Small intestine (tissue), 7 donors: ENCODE measurements around the gene NARS2. TPM values are rescaled to one million over a fixed set of nuclear protein-coding genes. Genes with fewer than 3 reads are reported as not detected.

Source experiments
- DNase-seq, 2 donors: peaks; one replicate each; pipeline versions ENCODE4 v3.0.0 to v3.0.0-alpha.2; 2013
- FAIRE-seq: peaks from 2 replicates; lab custom pipeline; 2012; peaks lifted over from hg19 to GRCh38; lab: Jason Lieb, UNC
- H3K27ac ChIP-seq, 3 donors: one replicate each; pipeline ENCODE4 v1.5.1; 2013; ENCODE audit warnings: low read length in 2 of 3, mild to moderate bottlenecking in 2 of 3, control low read depth in 1 of 3, inconsistent platforms in 1 of 3, low read depth in 1 of 3, moderate library complexity in 1 of 3
- H3K27me3 ChIP-seq, 3 donors: one replicate each; pipeline ENCODE4 v1.6.1; 2013; ENCODE audit warnings: low read length in 3 of 3, inconsistent platforms in 1 of 3; ENCODE audit not compliant: control insufficient read depth in 3 of 3, insufficient read depth in 3 of 3
- H3K36me3 ChIP-seq, 3 donors: one replicate each; pipeline ENCODE4 v1.6.1; 2013; ENCODE audit warnings: low read length in 3 of 3, inconsistent platforms in 1 of 3, low read depth in 1 of 3, mild to moderate bottlenecking in 1 of 3, moderate library complexity in 1 of 3; ENCODE audit not compliant: control insufficient read depth in 3 of 3, insufficient read depth in 2 of 3
- H3K4me1 ChIP-seq, 3 donors: one replicate each; pipeline ENCODE4 v1.6.1; 2013; ENCODE audit warnings: low read length in 2 of 3, inconsistent platforms in 1 of 3, low read depth in 1 of 3, mild to moderate bottlenecking in 1 of 3, moderate library complexity in 1 of 3; ENCODE audit not compliant: control insufficient read depth in 3 of 3, insufficient read depth in 2 of 3
- H3K4me3 ChIP-seq, 3 donors: one replicate each; pipeline ENCODE4 v1.5.1; 2013; ENCODE audit warnings: low read length in 3 of 3, control low read depth in 1 of 3, inconsistent platforms in 1 of 3, low read depth in 1 of 3, mild to moderate bottlenecking in 1 of 3, moderate library complexity in 1 of 3
- H3K9me3 ChIP-seq, 2 donors: one replicate each; pipeline ENCODE4 v1.6.1; 2013; ENCODE audit warnings: low read depth in 1 of 2, low read length in 1 of 2; ENCODE audit not compliant: control insufficient read depth in 2 of 2, insufficient read depth in 1 of 2
- WGBS, 3 donors: extraction: QIAGEN DNeasy Blood & Tissue Kit; methylation state at CpG; one replicate each; pipeline ENCODE4 v1.1.7; 2013; 5-methylcytosine and 5-hydroxymethylcytosine counted together
- polyA plus RNA-seq, 4 donors: library from polyadenylated mRNA; stranded (reverse) in 3 of 4; unstranded in 1 of 4; fragments of 200-250 nt in 3 of 4; fragments of 120-200 nt in 1 of 4; gene quantifications; one replicate each; pipeline versions ENCODE4 v1.2.1 to v1.2.3, GENCODE V29; 2013
- donor health status: healthy with polysubstance abuse.
- donor health status: control.
- donor health status: control.
- donor health status: Bipolar disorder and iron deficiency.
- donor health status: healthy.

Gene NARS2
- polyA plus RNA-seq, 4 donors = 8.1 to 21.8 (median 12.4) TPM

GRCh38 chr11:78416285-78417174 lies 158.1 kb downstream of the NARS2 start:
- H3K27ac ChIP-seq = peak overlapping the region; percentile 83 to 94 (median 93)
- H3K36me3 ChIP-seq = no peaks in the 10 kb centered on the region
- no peak for FAIRE-seq
- WGBS, 3 donors = 1 to 2% (median 2%) methylated on average over 32 to 38 of the region's 38 CpGs
- peak overlapping the region; percentile 52 to 86 (median 86) for H3K4me3 ChIP-seq
- peaks cover 0 to 21% (median 7%) of the 10 kb centered on the region in 3 donors for H3K4me1 ChIP-seq
- H3K27me3 ChIP-seq = peaks cover 0 to 16% (median 0%) of the 10 kb centered on the region in 3 donors
- peak; percentile 89 to 90 for DNase-seq
- H3K9me3 ChIP-seq = no peaks in the 10 kb centered on the region

GRCh38 chr11:78415338-78415737 lies 159.3 kb downstream of the NARS2 start:
- 45 to 60% (median 46%) methylated on average over 4 of the region's 4 CpGs for WGBS, 3 donors
- no peaks in the 10 kb centered on the region for H3K36me3 ChIP-seq
- H3K27ac ChIP-seq = peak overlapping the region in 1 of 3 donors; percentile 45
- peaks cover 0 to 21% (median 2%) of the 10 kb centered on the region in 3 donors for H3K4me1 ChIP-seq
- H3K27me3 ChIP-seq = peaks cover 0 to 16% (median 0%) of the 10 kb centered on the region in 3 donors
- FAIRE-seq (no peak), DNase-seq (no peak)
- H3K4me3 ChIP-seq = no peak overlapping the region
- H3K9me3 ChIP-seq = peaks cover 0 to 3% of the 10 kb centered on the region in 2 donors

DNA sequence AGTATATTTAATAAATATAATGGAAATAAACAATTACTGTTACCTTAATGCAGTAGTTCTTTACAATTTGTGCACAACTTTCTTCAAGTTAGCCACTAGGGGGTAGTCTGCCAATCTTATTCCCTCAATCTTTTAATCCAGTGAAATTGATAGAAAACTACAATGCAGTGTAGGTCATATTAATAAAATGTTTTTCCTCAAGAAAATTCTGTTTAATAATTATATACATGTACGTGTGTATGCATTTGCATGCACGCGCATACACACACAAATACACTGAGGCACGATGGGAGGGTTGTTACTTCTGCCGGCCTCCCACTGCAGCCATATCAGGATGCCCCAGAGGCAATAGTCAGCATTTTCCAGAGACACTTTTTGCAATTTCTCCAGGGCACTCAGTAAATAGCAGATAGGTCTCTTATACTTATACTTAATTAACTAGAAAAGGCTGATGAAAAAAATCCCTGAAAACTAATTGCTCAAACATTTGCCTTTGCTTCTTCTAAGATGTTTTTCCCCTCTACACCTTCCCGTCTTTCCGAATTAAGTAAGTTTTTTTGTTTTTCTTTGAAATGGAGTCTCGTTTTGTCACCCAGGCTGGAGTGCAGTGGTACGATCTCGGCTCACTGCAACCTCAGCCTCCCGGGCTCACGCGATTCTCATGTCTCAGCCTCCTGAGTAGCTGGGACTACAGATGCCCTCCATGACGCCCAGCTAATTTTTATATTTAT lies 160.2 kb downstream of the NARS2 start:
- no peak overlapping the region for H3K4me3 ChIP-seq
- H3K4me1 ChIP-seq = peaks cover 0 to 17% (median 2%) of the 10 kb centered on the region in 3 donors
- no peaks in the 10 kb centered on the region for H3K36me3 ChIP-seq
- 86 to 90% (median 89%) methylated on average over 14 of the region's 14 CpGs for WGBS, 3 donors
- FAIRE-seq (no peak), DNase-seq (peak; percentile 8 to 47)
- H3K27ac ChIP-seq = no peak overlapping the region
- peaks cover 0 to 7% of the 10 kb centered on the region in 2 donors for H3K9me3 ChIP-seq
- H3K27me3 ChIP-seq = peaks cover 0 to 15% (median 0%) of the 10 kb centered on the region in 3 donors

- H3K36me3 ChIP-seq = no peaks in the 10 kb centered on the region
- peaks cover 0 to 15% of the 10 kb centered on the region in 2 donors for H3K9me3 ChIP-seq
- FAIRE-seq (no peak), DNase-seq (no peak)
- no peak overlapping the region for H3K27ac ChIP-seq
- no peaks in the 10 kb centered on the region for H3K4me1 ChIP-seq
- WGBS, 3 donors = 97 to 100% (median 100%) methylated on average over 3 of the region's 3 CpGs
- H3K4me3 ChIP-seq = no peak overlapping the region
- no peaks in the 10 kb centered on the region for H3K27me3 ChIP-seq
Observed at GRCh38 chr11:78408619-78409018, 166.0 kb downstream of the NARS2 start.

DNA sequence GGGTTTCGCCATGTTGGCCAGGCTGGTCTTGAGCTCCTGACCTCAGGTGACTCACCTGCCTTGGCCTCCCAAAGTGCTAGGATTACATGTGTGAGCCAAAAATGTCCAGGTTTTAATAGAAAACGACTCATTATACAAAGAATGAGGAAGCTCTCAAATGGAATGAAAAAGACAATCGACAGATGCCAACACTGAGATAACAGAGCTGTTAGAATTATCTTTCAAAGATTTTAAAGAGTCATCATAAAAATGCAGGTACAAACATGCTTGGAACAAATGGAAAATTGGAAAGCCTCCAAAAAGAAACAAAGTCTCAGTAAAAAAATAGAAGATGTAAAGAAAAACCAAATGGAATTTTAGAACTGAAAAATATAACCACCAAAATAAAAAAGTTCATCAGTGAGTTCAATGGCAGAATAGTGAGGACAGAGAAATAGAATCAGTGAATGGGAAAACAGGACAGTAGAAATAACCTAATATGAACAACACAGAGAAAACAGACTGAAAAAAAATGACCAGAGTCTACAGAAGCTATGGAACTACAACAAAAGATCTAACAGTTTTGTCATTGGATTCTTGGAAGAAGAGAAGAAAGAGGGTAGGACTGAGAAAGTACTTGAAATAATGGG lies 168.0 kb downstream of the NARS2 start:
- Histone ChIP-seq H3K27me3 (no peaks in the 10 kb centered on the region), H3K27ac (no peak overlapping the region), H3K4me1 (no peaks in the 10 kb centered on the region), H3K9me3 (peaks cover 0 to 15% of the 10 kb centered on the region in 2 donors), H3K36me3 (no peaks in the 10 kb centered on the region), H3K4me3 (no peak overlapping the region)
- DNase-seq = no peak
- WGBS, 3 donors = 66 to 77% (median 76%) methylated on average over 3 of the region's 3 CpGs
- no peak for FAIRE-seq

- FAIRE-seq = no peak
- DNase-seq = no peak
- Histone ChIP-seq H3K4me3 (no peak overlapping the region), H3K27me3 (no peaks in the 10 kb centered on the region), H3K9me3 (peaks cover 0 to 14% of the 10 kb centered on the region in 2 donors), H3K36me3 (no peaks in the 10 kb centered on the region), H3K4me1 (no peaks in the 10 kb centered on the region), H3K27ac (no peak overlapping the region)
- WGBS, 3 donors = 92 to 96% (median 92%) methylated on average over 2 of the region's 2 CpGs
Observed at GRCh38 chr11:78405805-78406204, 168.9 kb downstream of the NARS2 start.

DNA sequence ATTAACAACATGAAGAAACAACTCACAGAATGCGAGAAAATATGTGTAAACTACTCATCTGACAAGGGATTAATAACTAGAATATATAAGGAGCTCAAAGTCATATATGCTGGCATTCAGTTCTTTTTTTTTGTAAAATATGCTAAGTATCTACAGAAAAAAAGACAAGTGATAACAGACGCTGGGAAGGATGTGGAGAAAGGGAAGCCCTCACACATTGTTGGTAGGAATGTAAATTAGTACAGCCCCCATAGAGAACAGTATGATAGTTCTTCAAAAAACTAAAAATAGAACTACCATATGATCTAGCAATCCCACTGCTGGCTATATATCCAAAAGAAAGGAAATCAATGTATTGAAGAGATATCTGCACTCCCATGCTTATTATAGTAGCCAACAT lies 170.9 kb downstream of the NARS2 start:
- FAIRE-seq (no peak), DNase-seq (no peak)
- H3K27me3 ChIP-seq = no peaks in the 10 kb centered on the region
- WGBS, 3 donors = 63 to 91% (median 80%) methylated on average over 2 of the region's 2 CpGs
- no peak overlapping the region for H3K27ac ChIP-seq
- H3K4me3 ChIP-seq = no peak overlapping the region
- H3K9me3 ChIP-seq = peaks cover 0 to 4% of the 10 kb centered on the region in 2 donors
- H3K4me1 ChIP-seq = no peaks in the 10 kb centered on the region
- no peaks in the 10 kb centered on the region for H3K36me3 ChIP-seq

- H3K4me1 ChIP-seq = no peaks in the 10 kb centered on the region
- H3K9me3 ChIP-seq = no peaks in the 10 kb centered on the region
- H3K36me3 ChIP-seq = no peaks in the 10 kb centered on the region
- no peak overlapping the region for H3K27ac ChIP-seq
- no peaks in the 10 kb centered on the region for H3K27me3 ChIP-seq
- no peak for DNase-seq
- H3K4me3 ChIP-seq = no peak overlapping the region
- FAIRE-seq = no peak
- 92 to 97% (median 93%) methylated on average over 3 of the region's 3 CpGs for WGBS, 3 donors
Observed at GRCh38 chr11:78402847-78403246, 171.8 kb downstream of the NARS2 start.
